GM19438 (cell line): ENCODE measurements around the gene MSANTD7.
"Not testable (repeated sequence)": the region's sequence is repeated elsewhere in the genome, so short reads cannot be mapped to it uniquely, and the experiment has no call there.

Experiments
- ATAC-seq: cut with Tn5 transposase; IDR thresholded peaks from one replicate; pipeline ENCODE4 v1.9.1; 2021; ENCODE audit warnings: low read depth; ENCODE audit not compliant: unreplicated experiment

The MSANTD7 gene

DNA sequence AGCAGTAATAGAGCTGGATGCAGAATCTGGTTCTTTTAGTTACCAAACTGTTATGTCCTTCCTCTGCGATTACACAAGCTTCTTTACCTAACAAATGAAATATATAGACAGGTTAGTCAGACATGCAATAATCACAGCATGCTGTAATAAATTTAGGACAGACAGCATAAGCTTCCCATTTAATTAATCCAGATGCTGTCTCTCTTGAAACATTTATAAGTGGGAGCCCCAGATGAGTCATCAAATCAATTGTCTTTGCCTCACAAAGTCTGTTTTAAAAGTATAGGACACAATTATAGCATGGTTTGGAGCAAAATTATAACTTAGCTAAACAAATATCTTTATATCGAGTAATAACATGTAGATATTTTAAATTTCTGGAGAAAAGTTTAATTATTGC is 1.9 kb upstream of the MSANTD7 start:
- ATAC-seq, result no peak

DNA sequence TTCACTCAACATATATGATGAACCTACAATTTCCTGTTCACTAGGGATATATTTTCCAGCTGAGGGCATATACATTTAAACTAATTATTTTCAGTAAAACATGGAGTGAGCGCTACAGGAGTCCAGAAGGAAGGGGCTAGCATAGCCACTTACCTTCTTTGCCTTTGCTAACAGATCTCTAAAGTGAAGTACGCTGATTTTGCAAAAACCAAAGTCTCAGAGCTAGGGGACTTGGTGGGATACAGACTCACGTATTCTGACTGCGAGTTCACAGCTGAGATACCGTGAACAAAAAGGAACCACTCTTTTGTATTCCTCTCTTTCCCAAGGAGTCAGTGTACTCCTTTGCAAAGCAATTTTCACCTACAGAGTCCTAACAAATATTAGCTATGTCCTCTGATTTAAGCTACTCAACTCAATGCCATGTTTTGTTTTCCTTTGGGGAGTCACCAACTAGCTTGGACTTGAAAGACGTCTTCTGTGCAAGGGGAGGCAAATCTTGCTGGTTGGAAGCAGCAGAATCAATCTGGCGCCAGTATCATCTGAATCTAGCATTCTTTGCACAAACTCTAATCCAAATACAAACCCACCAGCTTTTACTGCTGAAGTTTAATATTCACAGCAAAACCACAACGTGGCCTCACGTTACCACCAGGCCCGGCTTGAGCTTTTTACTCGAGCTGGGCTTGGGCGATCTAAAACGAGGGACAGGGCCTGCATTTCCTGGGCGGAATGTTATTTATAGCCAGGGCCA is 926 bp upstream of the MSANTD7 start:
- ATAC-seq, result no peak

DNA sequence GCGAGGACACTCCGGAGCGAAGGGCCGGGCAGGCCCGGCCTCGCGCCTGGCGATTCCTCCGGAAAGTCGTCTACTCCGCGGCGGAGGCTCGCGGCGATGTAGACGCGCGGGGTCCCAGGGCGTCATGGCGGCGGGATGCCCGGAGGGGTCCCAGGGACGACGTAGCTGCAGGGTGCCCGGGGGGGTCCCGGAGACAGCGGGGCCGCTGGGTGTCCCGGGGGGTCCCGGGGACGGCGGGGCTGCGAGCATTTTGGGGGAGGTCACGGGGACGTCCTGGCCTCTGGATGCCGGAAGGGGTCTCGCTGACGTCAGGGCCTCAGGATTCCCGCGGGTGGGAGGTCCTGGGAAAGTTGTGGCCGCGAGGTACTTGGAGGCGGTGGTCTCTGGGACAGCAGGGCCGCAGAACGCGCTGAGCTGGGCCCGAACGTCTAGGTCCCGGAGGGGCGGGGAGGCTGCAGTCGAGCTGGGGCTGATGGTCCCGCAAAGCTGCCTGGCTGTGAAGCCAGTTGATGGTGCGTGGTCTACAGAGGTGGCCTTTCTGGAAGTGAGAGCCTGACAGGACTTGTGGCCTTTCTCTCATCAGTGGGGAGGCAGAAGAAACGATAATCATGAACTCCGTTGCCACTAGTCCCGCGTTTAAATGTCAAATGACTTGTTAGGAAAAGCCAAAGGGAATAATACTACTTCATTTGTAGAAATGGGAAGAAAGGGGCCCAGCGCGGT is 637 bp downstream of the MSANTD7 start:
- ATAC-seq, result peak; percentile 21

DNA sequence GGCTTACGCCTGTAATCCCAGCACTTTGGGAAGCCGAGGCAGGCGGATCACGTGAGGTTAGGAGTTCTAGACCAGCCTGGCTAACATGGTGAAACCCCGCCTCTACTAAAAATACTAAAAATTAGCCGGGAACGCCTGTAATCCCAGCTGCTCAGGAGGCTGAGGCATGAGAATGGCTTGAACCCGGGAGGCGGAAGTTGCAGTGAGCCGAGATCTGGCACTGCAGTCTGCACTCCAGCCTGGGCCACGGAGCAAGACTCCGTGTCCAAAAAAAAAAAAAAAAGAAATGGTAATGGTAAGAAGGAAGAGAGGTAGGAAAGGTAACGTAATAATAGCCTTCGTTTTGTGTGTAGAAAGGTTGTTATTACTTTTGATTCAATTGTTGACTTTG is 1.2 kb downstream of the MSANTD7 start:
- ATAC-seq, result no peak

DNA sequence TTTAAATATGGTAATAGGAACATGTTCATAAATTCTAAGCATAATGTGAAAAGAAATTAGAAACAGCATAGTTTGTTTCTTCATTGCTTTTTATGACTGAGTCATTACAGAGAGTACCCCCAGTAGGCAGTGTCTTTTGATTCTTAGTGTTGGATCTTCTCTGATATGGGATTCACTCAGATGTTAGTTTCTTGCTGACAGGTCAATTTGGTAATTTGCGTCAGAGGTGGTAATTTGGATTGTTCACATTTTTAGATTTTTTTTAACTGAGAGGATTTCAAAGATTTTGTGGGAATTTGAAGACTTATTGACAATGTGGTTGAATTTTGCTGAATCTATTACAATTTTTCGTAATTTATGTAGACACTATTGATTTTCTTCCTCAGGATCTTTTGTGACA is 2.1 kb downstream of the MSANTD7 start:
- no peak for ATAC-seq

DNA sequence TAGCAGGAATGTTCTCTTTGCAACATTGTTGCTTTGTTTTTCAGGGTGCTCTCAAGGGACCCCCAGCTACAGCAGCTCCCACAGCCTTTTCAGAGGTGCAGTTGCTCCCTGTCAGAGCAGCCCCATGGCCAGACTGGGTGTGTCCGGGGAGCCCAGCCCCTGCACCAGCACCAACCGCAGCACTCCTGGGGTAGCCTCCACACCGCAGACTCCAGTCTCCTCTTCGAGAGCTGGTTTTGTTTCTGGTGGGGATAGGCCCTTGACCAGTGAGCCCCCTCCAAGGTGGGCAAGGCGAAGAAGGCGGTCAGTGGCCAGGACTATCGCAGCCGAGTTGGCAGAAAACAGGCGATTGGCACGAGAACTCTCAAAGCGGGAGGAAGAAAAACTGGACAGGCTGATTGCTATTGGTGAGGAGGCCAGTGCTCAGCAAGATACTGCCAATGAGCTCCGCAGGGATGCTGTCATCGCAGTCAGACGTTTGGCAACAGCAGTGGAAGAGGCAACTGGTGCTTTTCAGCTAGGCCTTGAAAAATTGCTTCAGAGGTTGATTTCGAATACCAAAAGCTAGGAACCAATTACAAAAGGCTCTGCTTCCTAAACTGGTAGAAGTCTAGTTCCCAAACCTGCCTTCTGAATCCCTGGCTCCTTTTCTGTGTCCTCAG is 5.4 kb downstream of the MSANTD7 start:
- ATAC-seq, result no peak

DNA sequence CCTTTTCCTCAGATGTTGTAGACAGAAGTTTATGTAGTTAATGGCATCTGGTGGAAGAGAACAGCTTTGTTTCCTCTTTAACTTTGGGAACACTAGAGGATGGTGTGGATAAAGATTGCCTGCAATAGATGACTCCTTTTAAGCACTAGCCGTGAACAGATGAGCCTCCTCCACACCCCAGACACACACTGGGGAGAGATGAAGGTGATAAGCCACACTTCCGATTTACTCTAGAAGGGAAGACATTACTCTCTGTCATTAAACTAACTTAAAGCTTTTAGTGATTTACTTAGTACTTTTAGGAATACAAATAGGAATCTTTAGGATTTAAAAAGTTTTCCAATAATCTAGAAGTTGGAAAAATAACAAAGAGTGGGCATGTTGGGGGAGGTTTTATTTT is 6.8 kb downstream of the MSANTD7 start:
- no peak for ATAC-seq

DNA sequence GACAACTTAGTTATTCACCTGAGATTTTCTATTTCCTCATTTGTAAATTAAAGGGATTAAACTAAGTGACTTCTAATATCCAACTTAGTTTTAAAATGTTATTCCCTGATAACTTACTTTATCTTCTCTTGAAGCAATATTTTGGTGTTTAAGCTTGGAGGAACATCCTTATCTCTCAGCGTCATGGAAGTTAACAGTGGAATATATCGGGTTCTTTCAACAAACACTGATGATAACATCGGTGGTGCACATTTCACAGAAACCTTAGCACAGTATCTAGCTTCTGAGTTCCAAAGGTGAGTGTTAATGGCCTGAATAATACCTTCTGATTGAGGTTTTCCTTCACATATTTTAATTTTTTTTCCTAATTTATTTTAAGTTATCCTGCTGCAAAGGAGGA is 14.1 kb downstream of the MSANTD7 start:
- no peak for ATAC-seq

DNA sequence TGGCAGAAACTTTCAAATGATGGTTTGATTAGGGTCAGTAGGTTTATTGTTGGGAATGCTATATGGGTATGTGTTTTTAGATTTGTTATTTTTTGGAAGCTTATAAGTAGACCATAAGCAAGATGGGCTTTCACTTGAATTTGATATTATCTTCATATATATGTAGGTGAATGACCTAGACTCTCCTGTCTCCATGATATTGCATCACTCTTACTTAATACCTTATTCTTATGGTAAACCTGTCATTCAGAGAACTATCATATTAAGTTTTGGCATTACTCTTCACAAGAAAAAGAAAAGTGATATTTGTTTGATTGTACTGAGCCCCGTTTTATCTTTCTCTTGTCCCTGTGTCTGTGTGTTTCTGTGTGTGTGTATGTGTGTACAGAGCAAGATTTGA is 17.3 kb downstream of the MSANTD7 start:
- ATAC-seq, result no peak

DNA sequence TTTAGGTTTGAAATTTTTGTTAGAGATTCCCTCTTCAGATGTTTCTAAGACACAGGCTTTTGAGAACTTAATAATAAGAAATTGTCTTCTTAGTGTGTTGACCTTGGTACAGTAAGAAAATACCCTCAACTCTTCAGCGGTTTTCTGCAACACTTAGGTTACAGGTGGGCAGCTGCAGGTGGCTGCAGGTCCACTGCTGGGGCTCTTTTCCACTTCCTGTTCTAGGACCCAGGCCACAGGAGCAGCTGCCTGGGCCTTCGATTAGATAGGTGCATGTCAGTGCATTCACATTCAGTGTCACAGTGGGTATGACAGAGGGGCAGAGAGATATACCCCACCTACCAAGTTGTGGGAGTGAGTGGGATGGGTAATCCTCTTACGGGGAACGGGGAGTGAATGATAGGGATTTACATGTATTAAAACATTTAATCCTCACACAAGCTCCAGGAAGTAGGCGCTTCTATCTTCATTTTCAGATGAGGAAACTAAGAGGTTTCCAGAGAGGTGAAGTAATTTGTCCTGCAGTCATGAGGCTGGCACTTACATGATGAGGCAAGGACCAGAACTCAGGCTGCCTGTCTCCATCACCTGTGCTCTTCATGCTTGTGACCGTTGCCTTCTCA is 20.3 kb downstream of the MSANTD7 start:
- ATAC-seq, result no peak

DNA sequence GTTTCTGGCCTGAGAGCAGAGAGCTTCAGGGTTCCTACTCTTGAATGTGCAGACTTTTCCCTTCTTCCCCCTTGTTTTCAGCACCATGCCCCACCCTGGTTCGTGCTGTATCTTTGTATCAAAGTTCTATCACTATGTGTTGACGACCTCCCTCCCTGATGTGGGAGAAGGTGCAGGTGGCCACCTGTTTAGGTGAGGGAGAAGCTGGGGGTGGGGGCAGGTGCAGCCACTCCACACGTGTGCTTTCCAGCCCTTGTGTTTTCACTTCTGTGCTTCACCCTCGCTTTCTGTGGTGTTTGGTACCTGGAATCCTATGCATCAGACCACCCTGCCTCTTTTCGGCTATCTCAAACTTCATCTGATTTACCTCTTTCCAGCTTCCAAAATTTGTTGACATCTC is 20.9 kb downstream of the MSANTD7 start:
- ATAC-seq, result no peak

DNA sequence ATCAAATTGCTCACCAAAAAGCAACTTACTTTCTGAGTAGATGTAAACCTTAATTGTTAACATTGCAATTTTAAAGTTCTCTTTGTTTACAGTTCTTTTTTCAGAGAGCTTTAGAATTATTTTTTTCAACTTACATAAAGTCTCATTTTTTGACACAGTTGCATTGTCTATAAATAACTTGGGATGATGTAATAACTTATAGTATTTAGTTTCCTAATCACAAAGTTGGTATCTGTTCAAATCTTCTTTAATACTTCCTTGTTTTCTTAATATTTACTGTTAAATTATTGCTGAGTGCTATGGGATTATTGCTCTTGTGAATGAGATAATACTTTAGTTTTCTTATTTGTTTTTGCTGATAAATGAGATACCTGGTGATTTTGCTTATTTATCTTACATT is 21.7 kb downstream of the MSANTD7 start:
- ATAC-seq, result no peak

DNA sequence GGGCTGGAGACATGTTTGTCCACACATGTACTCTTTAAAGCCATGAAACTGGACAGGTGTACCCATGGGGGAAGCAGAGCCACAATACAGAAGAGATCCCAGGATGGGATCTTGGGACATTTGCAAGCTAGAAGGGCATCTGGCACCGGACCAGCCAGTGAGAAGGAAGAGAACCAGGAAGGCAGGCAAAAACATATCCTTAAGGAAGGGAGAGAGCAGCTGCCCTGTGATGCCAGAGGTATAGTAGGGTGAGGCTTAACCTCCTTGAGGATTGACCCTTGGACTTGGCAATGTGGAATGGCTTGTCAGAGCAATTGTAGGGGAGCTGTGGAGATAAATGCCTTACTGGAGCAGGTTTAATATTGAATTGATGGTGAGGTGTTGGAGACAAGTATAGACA is 22.7 kb downstream of the MSANTD7 start:
- no peak for ATAC-seq

DNA sequence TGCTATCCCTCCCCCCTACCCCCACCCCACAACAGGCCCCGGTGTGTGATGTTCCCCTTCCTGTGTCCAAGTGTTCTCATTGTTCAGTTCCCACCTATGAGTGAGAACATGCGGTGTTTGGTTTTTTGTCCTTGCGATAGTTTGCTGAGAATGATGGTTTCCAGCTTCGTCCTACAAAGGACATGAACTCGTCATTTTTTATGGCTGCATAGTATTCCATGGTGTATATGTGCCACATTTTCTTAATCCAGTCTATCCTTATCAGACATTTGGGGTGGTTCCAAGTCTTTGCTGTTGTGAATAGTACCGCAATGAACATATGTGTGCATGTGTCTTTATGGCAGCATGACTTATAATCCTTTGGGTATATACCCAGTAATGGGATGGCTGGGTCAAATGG is 26.4 kb downstream of the MSANTD7 start:
- ATAC-seq, result not testable (repeated sequence)

DNA sequence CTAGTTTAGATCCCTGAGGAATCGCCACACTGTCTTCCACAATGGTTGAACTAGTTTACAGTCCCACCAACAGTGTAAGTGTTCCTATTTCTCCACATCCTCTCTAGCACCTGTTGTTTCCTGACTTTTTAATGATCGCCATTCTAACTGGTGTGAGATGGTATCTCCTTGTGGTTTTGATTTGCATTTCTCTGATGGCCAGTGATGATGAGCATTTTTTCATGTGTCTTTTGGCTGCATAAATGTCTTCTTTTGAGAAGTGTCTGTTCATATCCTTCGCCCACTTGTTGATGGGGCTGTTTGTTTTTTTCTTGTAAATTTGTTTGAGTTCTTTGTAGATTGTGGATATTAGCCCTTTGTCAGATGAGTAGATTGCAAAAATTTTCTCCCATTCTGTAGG is 26.8 kb downstream of the MSANTD7 start:
- not testable (repeated sequence) for ATAC-seq

DNA sequence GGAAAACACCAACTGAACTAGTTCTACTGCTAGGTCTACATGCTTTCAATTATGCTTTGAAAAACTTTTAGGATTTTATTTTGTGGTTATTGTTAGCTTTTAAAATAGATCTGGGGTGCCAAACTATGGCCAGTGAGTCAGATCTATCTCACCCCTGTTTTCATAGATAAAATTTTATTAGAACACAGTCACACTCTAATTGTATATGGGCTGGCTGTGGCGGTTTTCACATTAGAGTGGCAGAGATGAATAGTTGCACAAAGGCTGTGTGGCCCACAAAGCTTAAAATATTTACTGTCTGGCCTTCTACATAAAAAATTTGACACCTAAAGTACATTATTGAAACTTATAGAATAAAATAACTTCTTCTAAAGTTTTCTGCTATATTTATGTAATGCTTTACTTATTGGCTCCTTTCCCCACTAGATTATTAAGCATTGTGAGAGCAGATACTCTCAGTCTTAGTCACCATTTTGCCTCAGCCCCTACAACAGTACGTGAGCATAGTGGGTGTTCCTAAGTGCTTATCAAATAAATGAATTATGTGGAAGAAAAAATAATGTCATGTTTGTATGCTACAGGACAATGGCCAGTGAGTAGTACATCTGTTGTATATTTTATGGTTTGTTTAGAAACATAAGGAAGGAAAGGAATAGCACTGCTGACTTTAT is 35.1 kb downstream of the MSANTD7 start:
- ATAC-seq, result no peak

DNA sequence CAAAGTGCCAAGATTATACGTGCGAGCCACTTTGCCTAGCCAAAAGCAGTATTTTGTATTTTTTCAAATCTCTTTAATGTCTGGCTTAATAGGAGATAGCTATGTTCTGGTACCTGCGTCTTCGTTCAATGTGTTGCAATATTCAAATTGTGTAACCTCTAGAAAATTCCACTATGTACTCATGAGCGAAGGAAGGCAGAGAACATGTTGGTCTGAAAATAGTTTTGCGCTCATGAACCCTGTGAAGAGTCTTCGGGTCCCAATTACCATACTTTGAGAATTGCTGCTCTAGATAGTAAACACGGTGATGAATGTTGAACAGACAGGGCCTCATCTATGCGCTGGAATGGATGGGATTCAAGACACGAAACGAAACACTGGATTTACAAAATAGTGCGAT is 37.8 kb downstream of the MSANTD7 start:
- no peak for ATAC-seq

DNA sequence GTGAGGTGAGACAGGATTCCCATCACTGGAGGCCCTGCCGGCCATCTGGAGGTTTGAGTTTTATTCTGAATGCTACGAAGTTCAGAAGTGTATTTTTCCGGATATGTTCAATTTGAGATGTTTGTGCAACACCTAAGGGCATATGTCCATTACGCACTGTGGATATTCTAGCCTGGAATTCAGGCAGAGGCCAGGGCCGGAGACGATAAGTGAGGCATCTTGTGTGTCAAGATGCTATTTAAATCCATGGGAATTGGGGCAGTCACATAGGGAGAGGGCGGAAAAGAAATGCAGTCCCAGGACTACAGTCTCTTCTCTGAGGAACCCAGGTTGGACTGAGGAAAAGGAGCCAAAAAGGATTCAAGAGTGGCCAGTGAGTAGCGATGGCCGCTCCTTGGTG is 38.7 kb downstream of the MSANTD7 start:
- ATAC-seq, result no peak

DNA sequence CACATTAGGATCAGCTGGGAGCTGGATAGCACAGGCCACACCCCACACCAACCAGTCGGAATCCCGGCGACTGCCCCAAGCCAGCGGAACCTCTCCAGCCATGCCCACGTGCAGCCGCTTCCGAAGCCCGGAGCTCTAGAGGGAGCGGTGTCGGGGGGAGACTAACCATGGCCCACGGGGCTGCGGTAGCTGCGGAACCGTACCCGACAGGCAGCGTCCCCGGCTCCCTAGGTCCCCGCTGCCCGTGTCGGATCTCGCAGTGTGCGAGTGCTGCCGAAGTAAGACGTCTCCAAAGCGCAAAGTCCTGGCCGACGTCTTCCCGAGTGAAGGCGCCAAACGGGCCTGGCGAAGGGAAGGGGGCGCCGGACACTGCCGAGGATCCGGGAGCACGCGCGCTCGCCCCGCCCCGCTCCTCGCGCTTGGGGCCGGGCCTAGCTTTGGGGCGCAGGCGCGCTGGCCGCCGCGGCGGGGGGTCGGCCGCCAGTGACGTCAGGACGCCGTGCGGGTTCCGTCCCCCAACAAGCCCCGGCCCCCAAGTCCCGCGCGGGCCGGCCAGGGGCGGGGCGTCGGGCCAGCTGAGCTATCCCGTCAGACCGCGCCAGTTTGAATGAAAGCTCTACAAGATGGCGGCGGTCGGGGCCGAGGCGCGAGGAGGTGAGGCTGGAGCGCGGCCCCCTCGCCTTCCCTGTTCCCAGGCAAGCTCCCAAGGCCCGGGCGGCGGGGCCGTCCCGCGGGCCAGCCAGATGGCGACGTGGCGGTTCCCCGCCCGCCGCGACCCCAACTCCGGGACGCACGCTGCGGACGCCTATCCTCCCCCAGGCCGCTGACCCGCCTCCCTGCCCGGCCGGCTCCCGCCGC is 40.4 kb downstream of the MSANTD7 start, which contains the start of gene SUV39H2:
Gene SUV39H2, plus strand, starts transcription at position 601 of the 858 bp plus-strand sequence. Its CDS starts 23 bp downstream, at position 624.
- ATAC-seq, result peak; percentile 89
